Stimulated activated CD4-positive, alpha-beta T cell treated with anti-CD3 and anti-CD28 coated beads, Interleukin-15, amount 100 ng/mL, for 24 hours (primary cell): ENCODE data around the gene RRBP1.

Source experiments
- DNase-seq: peaks from one replicate; pipeline ENCODE4 v3.0.0-alpha.2; 2020

The RRBP1 gene

DNA sequence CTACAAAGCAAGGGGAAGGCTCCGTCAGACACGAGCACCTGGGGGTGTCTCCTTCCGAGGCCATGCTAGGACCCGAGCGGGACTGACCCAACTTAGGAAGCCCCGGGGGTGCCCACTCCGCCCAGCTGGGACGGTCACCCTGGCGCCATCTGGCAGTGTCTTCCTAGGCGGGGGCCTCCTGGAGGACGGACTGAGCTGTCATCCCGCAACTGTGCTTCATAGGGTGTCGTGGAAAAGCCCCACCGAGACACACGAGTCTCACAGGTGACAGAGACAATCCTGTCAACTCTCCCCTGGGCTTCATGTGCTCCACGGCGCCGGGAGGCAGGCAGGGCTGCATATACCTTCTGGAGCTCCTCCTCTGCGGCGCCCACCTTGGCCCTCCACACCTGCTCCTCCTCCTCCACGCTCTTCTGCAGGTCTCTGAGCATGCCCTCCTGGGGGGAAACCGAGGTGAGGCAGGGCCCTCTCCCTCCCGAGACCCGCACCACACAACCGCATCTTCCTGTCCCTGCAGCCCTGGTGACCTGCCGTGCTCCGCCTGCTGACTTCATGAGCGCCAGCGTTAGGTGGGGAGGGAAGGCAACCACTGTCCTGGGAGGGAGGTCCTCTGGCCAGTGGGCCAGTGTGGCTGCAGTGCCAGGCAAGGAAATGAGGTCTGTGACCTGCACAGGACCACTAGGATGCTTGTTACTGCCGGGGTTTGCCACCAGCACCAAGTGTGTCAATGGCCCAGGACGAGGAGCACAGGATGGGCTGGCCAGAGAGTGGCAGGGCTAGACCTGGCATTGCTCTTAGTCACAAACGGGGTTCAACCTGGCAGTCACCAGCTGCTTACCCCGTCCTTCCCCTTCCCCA, 61.4 kb downstream of the RRBP1 start:
- no peak for DNase-seq

- DNase-seq, result no peak
Observed at GRCh38 chr20:17619351-17620093, 62.5 kb downstream of the RRBP1 start.

DNA sequence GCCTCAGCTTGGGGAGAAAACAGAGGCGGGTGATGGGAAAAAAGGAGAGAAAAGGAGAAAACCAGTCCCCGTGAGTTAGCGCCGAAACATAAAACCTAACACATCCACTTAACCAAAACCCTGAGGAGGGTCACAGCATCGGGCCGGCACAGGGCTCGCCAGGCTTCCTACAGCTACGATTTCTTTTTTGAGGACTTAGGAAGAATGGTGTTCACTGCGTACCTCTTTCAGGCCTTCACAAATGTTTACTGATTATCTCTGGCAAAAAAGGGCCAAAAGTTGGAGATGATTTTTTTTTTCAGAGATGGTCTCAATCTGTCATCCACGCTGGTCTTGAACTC, 63.4 kb downstream of the RRBP1 start:
- DNase-seq, result no peak

DNA sequence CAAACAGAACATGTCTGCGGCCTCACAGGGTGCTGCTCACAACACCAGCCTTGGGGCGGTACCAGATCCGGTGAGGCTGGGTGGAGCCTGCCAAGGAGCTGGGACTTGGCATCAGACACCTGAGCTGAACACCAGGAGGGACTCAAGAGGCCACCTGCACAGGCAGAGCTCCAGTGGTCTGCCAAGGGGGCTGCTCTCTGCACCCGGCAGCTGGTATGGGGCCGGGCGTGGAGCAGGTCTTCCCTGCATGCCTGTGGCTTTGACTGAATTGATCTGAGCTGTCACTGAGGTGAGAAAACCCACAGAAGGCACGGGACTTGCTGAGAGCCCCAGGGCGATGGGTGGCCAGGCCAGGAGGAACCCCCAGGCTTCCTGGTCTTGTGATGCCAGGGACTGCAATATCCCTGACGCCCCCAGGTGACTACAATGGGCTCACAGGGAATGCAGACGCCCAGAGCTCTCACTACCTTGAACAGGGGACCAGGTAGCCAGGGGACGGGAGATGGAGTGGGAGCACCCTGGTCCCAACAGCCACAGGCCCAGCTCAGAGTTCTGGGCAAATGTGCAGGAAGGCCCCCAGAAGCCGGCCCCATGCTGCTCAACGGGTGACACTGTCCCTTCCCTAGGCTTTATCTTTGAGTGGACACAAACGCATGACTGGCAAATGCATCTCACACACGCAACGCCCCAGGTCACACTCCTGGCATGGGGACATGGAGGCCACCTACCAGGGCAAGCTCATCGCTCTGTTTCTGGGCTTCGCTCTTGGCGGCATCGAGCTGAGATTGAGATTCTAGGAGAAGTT, 64.0 kb downstream of the RRBP1 start:
- no peak for DNase-seq

- peak; percentile 65 for DNase-seq
Observed at GRCh38 chr20:17617212-17617867, 64.7 kb downstream of the RRBP1 start.

- no peak for DNase-seq
Observed at GRCh38 chr20:17616480-17617211, 65.4 kb downstream of the RRBP1 start.

DNA sequence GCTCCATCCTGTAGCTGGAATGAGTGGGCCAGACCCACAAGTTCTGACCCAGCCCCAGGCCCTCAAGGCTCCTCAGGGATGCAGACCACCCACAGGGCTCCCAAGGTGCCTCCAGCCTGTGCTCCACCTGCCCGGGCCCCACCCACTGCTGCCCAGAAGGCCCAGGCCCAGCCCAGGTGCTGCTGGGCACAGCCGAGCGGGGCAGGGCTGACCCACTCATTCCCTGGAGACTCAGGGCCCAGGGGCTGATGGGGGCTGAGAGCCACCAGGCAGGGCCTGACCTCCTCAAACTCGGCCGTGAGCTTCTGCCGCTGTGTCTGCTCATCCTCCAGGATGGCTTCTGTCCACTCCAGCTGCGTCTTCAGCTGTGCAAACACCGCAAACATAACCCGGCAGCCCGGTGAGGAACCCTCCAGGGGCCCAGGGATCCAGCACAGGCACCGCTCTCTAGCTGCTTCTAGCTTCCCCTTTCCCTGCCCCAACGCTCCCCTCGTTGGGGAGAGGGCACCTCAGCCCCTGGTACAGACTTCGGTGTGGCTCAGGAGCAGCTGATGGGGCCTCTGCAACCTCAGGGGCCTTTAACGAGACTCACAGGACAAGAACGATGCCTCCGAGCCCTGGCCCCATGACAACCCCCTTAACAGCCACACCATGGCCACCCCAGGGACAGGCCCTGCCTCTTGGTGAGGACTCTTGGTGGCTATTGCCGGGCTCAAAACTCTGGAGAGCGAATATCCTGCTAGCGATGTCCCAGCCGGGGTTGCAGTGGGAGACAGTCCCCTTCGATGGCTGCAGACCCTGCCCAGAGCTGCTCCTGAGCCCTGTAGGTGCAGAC, 66.2 kb downstream of the RRBP1 start:
- no peak for DNase-seq

GRCh38 chr20:17614812-17615644, 67.0 kb downstream of the RRBP1 start:
- no peak for DNase-seq

DNA sequence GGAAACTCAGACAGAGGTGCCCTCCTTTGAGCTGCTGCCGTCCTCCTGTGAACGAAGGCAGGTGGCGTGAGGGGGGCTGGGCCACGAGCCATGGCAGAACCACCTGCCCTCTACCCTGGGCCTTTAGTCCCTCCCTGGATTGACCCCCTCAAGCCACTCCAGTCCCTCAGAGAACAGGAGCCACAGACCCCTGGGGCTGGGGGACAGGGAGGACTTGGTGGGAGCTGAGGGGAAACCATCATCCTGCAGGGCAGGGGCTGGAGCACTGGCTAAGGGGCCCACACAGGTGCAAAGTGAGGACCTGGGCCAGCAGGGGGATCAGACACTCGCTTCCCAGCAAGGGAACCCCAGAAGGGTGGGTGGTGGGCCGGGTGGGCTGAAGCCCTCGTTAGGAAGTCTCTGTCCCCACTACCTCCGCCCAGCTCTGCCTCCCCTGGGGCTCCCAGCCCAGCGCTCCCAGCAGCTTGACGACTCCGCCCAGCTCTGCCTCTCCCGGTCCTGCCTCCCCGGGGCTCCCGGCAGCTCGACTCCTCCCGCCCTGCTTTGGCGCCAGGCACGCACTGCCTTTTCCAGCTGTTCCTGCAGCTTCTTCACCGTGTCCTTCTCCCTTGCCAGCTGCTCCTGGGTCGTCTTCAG, 67.7 kb downstream of the RRBP1 start:
- no peak for DNase-seq

DNA sequence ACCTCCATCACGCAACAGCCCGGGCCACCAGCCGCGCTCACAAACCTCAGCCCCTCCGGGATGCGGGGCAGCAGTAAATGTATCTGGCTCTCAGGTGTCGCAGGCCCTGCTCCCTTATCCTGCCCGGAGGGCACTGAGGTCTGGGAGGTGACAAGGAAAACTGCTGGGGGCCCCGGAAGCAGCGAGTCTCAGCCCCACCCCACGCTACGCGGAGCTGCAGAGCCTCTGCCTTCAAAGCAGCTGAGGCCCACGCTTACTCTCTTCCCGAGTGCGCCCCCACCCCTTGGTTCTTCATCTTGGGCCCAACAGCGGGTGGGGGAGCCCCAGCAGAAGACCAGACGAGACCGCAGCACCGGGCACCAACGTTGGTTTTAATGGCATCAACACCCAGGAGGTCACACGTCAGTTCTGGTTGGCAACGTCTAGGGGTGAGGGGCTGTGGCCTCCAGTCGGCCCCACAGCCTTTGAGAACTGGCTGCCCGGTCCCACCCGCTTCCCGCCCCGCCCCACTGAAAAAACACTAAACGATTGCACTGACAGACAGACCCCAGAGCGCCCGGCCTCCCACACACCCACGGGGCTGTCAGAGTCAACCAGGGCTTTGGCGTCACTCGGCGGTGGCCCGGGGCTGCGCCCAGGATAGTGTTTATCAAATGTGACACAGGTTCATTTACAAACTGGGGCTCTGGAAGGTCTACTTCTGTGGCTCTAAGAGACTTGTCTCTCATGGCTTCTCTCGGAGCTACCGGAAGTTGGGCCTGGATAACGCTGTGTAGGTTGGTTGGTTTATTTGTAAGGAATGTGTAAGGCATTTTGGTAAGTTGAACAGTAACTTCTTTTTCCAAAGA, 68.5 kb downstream of the RRBP1 start:
- DNase-seq, result no peak

DNA sequence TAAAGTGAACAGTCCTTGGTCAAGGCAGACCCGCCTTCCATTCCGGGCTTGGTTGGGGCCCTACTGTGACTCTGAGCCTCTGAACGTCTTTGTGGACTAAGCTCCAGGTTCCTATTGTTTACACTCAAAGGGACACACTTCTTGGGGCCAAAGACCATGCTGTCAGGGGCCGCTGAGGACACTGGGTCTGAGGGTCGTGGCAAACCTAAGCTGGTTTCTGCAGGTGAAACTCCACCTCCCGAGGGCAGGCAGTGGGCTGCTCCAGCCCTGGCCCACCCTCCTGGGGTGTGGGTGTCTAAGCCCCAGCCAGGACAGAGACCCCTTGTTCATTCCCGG, 69.1 kb downstream of the RRBP1 start:
- no peak for DNase-seq

DNA sequence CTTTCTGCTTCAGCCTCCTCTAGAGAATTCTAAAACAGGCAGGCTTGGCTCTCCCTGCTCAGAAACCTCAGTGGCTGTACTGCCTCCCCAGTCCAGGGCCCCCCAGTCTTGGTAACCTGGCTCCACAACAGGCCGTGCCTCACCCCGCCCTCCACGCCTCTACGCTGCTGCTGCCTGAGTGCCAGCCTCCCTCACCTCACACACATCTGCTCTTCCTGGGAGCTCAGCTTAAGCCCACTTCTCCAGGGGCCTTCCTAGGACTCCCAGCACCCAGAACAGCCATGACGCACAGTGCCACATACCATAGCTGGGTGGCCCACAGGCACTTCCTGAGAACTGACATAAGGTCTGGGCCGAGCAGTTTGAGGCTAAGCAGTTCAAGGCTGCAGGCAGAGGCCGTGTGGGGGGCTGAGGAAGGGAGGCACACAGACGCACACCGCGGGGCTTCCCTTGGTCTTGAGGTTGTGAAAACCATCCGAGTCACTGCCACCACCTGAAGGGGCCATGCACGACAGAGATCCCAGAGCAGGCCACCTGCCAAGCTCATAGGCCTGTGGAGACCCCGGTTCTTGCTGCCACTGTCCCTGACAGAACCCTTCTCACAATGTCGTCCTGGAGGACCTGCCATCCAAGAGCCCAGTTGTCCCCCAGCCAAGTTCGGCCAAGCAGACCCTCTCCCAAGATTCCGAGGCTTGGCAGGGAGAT, 69.6 kb downstream of the RRBP1 start:
- peak; percentile 30 for DNase-seq

GRCh38 chr20:17611540-17612286, 70.3 kb downstream of the RRBP1 start:
- no peak for DNase-seq

DNA sequence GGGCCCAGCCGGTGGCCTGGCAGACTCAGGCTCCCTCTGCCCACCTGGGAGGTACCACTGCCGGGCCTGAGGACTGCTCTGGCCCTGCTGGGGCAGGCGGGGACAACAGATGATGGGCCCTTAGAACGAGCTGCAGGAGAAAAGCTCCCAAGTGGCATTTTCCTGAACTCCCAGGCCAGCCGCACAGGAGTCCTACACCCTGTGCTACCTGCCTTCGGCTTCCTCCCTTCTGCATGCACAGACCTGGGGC, 70.8 kb downstream of the RRBP1 start:
- DNase-seq, result peak; percentile 38

DNA sequence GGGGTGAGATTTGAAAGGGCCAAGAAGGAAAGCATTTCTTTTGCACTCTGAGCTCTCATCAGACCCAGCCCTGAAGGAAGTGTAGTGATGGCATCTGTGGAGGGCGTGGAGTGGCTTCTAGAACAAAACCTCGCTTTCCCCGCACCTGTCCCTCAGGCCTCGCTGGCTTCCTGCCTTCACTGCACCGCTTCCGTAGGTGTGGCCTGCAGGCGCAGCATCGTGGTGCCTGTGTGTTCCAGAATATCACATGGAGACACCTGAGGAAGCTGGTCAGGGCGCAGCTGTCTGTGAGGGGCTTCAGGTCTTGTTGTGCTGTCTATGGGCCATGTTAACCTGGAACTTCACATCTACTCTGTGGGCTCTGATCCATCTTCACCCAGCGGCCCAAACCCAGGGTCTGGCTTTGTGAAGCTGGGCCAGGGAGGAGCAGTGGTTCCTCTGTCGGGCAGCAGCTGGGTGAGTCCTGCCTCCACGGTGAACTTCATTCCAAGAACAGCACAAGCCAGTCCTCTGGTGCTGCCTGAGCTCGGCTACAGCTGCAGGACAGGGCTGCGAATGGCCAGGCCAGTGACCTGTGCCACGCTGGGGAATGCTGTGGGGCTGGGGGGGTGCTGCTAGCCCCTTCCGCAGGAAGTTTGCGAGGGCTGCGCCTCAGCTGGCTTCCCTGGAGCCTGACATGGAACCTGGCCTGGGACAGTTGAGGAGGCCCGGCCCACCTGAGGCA, 71.3 kb downstream of the RRBP1 start:
- peak; percentile 62 for DNase-seq

GRCh38 chr20:17609811-17610377, 72.1 kb downstream of the RRBP1 start:
- no peak for DNase-seq
